ENCODE data around the gene PRKD3. TPM values are rescaled to one million over a fixed set of nuclear protein-coding genes. Genes with fewer than 3 reads are reported as not detected.

PRKD3 gene
- total and polyA plus RNA-seq, 2 donors (not counting 3 experiments of a cell fraction or from before 2014, with no cell fraction given), result 14.9 to 47.3 TPM

DNA sequence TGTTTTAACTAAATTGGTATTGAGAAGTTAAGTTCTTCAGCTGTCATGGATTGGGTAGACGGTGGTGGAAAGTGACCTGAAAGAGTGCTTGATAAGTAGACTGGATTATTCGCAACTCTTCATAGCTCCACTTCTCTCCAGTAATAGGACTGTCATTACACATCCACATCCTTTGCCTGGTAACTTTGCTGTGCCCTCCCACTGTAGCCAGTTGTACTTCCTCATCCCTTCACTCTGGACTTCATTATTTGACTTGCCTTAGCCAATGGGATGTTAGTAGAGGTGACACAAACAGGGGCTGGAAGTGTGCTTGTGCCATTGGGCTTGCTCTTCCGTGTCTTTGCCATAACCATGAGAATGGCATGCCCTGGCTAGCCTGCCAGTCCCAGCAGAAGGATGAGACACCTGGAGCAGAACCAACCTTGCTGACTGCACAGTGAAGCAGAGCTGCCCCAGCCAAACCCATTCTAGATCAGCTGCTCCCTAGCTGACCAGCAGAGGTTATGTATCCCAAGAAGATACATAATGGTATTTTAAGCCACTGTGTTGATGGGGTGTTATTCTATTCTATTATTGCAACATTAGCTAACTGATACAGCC is 36.7 kb upstream of the PRKD3 start:
- Histone ChIP-seq H3K4me1 (ENCODE audit: control insufficient read depth, extremely low read depth, insufficient read depth, low read length) (no peaks in the 10 kb centered on the region), H3K9me1 (replicated peaks; ENCODE audit: control insufficient read depth, extremely low read depth, insufficient read depth, low read length) (no peaks in the 10 kb centered on the region), H2AFZ (ENCODE audit: low read depth, low read length) (no peak overlapping the region), H3K4me3 (replicated peaks in 1 of 3; ENCODE audit: insufficient read depth in 1 of 3, low read depth in 1 of 3, low read length in 3 of 3) (no peak overlapping the region), H3K4me2 (ENCODE audit: insufficient read depth, low read length) (no peak overlapping the region), H3K27ac (ENCODE audit: insufficient read depth, low read depth, low read length) (no peak overlapping the region), H3K27me3 (ENCODE audit: control insufficient read depth in 2 of 2, insufficient read depth in 2 of 2, low read length in 2 of 2) (no peaks in the 10 kb centered on the region), H3K79me2 (ENCODE audit: control insufficient read depth, insufficient read depth, low read length) (no peaks in the 10 kb centered on the region), H3K9me3 (replicated peaks; ENCODE audit: control insufficient read depth, insufficient read depth, low read length) (no peaks in the 10 kb centered on the region), H3K36me3 (ENCODE audit: control insufficient read depth in 2 of 2, extremely low read depth in 1 of 2, insufficient read depth in 2 of 2, low read length in 2 of 2) (no peaks in the 10 kb centered on the region), H4K20me1 (replicated peaks; ENCODE audit: control insufficient read depth, extremely low read depth, insufficient read depth, low read length) (no peaks in the 10 kb centered on the region), H3K9ac (replicated peaks; ENCODE audit: extremely low read depth, insufficient read depth, low read length) (no peak overlapping the region)
- FAIRE-seq (no peak), DNase-seq (ENCODE audit: low read depth, low spot score) (no peak)
- ChIA-PET CTCF (interaction anchor here (1.7 to 1.8 kb wide), 2 partner anchors 8 to 35 kb away, joined by 4 to 6 read pairs; no protein-coding TSS in a partner anchor), POLR2A (no interaction called here)
- intact Hi-C loops (cut with micrococcal nuclease) (no loop called here), dilution Hi-C loops (cut with MboI; ENCODE audit: extremely low pct_ligation_motif_present, low sequenced_read_pairs) (no loop called here)
- BruUV-seq (replicated peaks), result no TSS peak
- TF ChIP-seq JUN (IDR thresholded peaks at IDR 0.05; ENCODE audit: borderline replicate concordance, insufficient read depth, insufficient read length, low read depth) (no peak), EZH2 (IDR thresholded peaks at IDR 0.05; ENCODE audit: borderline replicate concordance, low read depth, low read length, severe bottlenecking) (no peak), MYC (IDR thresholded peaks at IDR 0.05; ENCODE audit: low read depth, low read length) (no peak), FOS (IDR thresholded peaks at IDR 0.05; ENCODE audit: borderline replicate concordance, insufficient read depth, low read length) (no peak), POLR2A (IDR thresholded peaks at IDR 0.05; ENCODE audit: low read depth, low read length) (no peak), POLR2AphosphoS5 (IDR thresholded peaks at IDR 0.05; ENCODE audit: insufficient read depth, low read depth, low read length) (no peak), GATA2 (IDR thresholded peaks at IDR 0.05; ENCODE audit: insufficient read depth, insufficient read length, low read depth, low read length) (no peak)
- TF ChIP-seq, protein P1, sequence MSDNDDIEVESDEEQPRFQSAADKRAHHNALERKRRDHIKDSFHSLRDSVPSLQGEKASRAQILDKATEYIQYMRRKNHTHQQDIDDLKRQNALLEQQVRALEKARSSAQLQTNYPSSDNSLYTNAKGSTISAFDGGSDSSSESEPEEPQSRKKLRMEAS (IDR thresholded peaks at IDR 0.05; ENCODE audit: insufficient read depth, insufficient read length), result no peak
- TF ChIP-seq, protein P2, sequence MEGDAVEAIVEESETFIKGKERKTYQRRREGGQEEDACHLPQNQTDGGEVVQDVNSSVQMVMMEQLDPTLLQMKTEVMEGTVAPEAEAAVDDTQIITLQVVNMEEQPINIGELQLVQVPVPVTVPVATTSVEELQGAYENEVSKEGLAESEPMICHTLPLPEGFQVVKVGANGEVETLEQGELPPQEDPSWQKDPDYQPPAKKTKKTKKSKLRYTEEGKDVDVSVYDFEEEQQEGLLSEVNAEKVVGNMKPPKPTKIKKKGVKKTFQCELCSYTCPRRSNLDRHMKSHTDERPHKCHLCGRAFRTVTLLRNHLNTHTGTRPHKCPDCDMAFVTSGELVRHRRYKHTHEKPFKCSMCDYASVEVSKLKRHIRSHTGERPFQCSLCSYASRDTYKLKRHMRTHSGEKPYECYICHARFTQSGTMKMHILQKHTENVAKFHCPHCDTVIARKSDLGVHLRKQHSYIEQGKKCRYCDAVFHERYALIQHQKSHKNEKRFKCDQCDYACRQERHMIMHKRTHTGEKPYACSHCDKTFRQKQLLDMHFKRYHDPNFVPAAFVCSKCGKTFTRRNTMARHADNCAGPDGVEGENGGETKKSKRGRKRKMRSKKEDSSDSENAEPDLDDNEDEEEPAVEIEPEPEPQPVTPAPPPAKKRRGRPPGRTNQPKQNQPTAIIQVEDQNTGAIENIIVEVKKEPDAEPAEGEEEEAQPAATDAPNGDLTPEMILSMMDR (IDR thresholded peaks at IDR 0.05; ENCODE audit: extremely low read depth in 1 of 2, insufficient read depth in 1 of 2, low read depth in 1 of 2, low read length in 2 of 2), result no peak
